ENCODE results near the gene BCL7B.
"Not testable (repeated sequence)": the region's sequence is repeated elsewhere in the genome, so short reads cannot be mapped to it uniquely, and the experiment has no call there.

The BCL7B gene

DNA sequence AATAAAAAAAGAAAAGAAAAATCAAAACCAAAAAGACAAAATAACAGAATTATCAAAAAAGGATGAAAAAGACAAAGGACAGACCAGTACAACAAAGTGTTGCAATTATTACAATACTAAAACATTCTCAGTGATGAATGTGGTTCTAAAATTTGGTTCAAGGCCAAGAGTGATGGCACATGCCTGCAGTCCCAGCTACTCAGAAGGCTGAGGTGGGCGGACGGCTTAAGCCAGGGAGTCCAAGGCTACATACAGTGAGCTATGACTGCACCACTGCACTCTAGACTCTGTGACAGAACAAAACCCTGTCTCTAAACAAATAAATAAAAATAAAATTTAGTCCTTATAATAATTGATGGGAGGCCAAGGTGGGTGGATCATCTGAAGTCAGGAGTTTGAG lies 49.9 kb downstream of the BCL7B start:
- ChIA-PET CTCF (no interaction called here), POLR2A (no interaction called here)
- TF ChIP-seq, protein P1, sequence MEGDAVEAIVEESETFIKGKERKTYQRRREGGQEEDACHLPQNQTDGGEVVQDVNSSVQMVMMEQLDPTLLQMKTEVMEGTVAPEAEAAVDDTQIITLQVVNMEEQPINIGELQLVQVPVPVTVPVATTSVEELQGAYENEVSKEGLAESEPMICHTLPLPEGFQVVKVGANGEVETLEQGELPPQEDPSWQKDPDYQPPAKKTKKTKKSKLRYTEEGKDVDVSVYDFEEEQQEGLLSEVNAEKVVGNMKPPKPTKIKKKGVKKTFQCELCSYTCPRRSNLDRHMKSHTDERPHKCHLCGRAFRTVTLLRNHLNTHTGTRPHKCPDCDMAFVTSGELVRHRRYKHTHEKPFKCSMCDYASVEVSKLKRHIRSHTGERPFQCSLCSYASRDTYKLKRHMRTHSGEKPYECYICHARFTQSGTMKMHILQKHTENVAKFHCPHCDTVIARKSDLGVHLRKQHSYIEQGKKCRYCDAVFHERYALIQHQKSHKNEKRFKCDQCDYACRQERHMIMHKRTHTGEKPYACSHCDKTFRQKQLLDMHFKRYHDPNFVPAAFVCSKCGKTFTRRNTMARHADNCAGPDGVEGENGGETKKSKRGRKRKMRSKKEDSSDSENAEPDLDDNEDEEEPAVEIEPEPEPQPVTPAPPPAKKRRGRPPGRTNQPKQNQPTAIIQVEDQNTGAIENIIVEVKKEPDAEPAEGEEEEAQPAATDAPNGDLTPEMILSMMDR (IDR thresholded peaks at IDR 0.05; ENCODE audit: control extremely low read depth, extremely low read depth, low read depth, missing control alignments): no peak
- no peak for DNase-seq (ENCODE audit: extremely low spot score)

DNA sequence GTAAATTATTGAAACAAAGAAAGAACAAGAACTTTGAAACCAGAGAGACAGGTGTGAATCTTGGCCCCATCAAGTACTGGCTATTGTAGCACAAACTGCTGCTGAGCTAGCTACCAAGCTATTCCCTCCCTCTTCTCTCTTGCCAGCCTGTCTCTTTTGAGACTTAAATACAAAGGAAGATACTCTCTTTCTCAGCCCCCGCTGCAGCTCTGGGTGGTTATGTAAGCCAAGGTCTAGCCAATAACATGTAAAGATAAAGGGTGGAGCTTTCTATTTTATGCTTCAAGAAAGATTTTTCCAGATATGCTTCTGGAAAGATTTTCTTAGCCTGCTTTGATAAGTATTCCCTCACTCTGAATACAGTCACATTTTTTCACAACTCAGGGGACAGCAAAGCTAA lies 52.6 kb downstream of the BCL7B start:
- TF ChIP-seq, protein P1 (IDR thresholded peaks at IDR 0.05; ENCODE audit: control extremely low read depth, extremely low read depth, low read depth, missing control alignments): no peak
- DNase-seq (ENCODE audit: extremely low spot score): no peak
- POLR2A ChIA-PET: interaction anchor here (0.5 kb wide), 1 partner anchor 10 kb away, joined by 6 read pairs; no protein-coding TSS in a partner anchor
- CTCF ChIA-PET: interaction anchor here (0.6 to 1.2 kb wide), 3 partner anchors 14 to 54 kb away, joined by 3 to 4 read pairs (median 3); no protein-coding TSS in a partner anchor

DNA sequence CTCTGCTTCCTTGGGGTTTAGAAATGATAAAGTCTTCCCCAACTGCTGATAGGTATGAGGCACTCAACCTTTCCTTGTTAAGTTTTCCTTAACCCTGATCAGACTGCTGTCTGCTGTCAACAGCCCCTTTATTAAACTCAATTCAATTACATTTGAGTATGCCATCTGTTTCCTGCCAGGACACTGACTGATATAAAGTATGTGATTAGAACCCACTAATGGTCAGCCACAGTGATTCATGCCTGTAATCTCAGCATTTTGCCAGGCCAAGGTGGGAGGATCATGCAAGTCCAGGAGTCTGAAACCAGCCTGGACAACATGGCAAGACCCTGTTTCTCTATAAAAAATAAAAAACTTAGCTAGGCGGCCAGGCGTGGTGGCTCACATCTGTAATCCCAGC lies 53.5 kb downstream of the BCL7B start:
- CTCF ChIA-PET: interaction anchor here (1.0 to 1.2 kb wide), 2 partner anchors 14 to 27 kb away, joined by 4 read pairs; no protein-coding TSS in a partner anchor
- TF ChIP-seq, protein P1 (IDR thresholded peaks at IDR 0.05; ENCODE audit: control extremely low read depth, extremely low read depth, low read depth, missing control alignments): no peak
- POLR2A ChIA-PET: no interaction called here
- DNase-seq (ENCODE audit: extremely low spot score): no peak

DNA sequence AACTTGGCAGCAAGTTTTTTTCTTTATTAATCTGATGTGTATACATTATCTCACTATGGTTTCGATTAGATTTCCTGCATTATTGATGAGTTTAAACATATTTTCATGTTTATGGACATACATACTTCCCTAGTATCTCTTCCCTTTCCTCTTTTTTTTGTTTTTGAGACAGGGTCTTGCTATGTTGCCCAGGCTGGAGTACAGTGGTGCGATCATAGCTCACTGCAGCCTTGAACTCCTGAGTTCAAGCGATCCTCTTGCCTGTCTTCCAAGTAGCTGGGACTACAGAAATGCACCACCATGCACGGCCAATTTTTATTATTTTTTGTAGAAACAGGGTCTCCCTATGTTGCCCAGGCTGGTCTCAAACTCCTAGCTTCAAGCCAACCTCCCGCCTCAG lies 54.3 kb downstream of the BCL7B start:
- ChIA-PET POLR2A (no interaction called here), CTCF (interaction anchor here (1.0 kb wide), 1 partner anchor 15 kb away, joined by 4 read pairs; no protein-coding TSS in a partner anchor)
- DNase-seq (ENCODE audit: extremely low spot score): no peak
- TF ChIP-seq, protein P1 (IDR thresholded peaks at IDR 0.05; ENCODE audit: control extremely low read depth, extremely low read depth, low read depth, missing control alignments): no peak

DNA sequence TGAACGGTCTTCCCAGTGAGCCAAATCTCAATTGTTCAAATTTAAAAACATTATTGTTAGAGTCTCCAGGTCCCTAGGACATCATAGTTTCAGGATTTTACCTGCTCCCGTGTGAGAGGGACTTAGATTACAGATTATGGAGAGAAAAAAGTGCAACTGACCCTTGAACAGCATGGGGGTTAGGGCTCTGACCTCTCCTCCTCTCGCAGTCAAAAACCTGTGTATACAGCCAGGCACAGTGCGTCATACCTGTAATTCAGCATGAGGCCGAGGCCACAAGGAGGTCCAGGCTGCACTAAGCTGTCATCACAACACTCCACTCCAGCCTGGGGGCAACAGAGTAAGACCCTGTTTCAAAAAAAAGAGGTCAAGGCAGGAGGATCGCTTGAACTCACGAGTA lies 60.9 kb downstream of the BCL7B start:
- POLR2A ChIA-PET: interaction anchor here (1.3 kb wide), 1 partner anchor 29 kb away, joined by 5 read pairs; no protein-coding TSS in a partner anchor
- CTCF ChIA-PET: no interaction called here

DNA sequence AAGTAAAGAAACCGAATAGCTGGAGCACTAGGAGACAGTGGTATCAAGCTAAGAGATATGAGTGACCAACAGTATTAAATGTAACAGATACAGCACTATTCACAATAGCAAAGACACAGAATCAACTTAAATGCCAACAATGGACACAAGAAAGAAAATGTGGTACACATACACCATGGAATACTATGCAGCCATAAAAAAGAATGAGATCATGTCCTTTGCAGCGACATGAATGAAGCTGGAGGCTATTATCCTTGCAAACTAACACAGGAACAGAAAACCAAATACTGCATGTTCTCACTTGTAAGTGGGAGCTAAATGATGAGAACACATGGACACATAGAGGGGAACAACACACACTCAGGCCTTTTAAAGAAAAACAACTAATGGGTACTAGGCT lies 62.0 kb downstream of the BCL7B start:
- CTCF ChIA-PET; DNase-seq (ENCODE audit: extremely low spot score); POLR2A ChIA-PET: not testable (repeated sequence)

More for the DNA sequence above, 60.9 kb downstream of the BCL7B start:
- TF ChIP-seq, protein P1 (IDR thresholded peaks at IDR 0.05; ENCODE audit: control extremely low read depth, extremely low read depth, low read depth, missing control alignments): no peak
- DNase-seq (ENCODE audit: extremely low spot score): no peak

DNA sequence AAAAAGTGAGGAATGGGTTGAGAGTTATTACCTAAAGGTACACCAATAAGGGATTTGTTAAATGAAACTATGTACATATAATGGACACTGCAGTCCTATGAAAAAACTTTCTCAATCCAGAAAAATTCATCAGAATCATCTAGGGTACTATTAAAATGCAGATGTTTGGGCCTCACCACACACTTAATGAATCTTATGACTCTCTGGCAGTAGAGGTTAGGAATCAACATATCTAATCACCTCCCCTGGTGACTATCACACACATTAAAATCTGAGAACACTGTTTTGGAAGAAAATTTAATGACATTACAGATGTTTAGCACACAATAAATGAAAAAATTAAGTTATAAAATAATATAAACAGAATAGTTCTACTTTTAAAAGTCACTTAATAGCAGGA lies 67.5 kb downstream of the BCL7B start:
- POLR2A ChIA-PET: no interaction called here
- DNase-seq (ENCODE audit: extremely low spot score): no peak
- CTCF ChIA-PET: interaction anchor here (2.0 kb wide), 1 partner anchor 38 kb away, joined by 7 read pairs; no protein-coding TSS in a partner anchor
- TF ChIP-seq, protein P1 (IDR thresholded peaks at IDR 0.05; ENCODE audit: control extremely low read depth, extremely low read depth, low read depth, missing control alignments): no peak
